Measurements from ENCODE around the gene PPP1R14B.

PPP1R14B gene

GRCh38 chr11:64196626-64197025 lies 50.1 kb downstream of the PPP1R14B start:
- no peak overlapping the region for H3K27ac ChIP-seq (replicated peaks)
- DNase-seq (ENCODE audit: low read depth in 1 of 2, low spot score in 1 of 2), result no peak
- H3K27me3 ChIP-seq (ENCODE audit: insufficient read depth, poor library complexity, severe bottlenecking), result no peaks in the 10 kb centered on the region
- H3K4me3 ChIP-seq (replicated peaks; ENCODE audit: insufficient read depth, low read length), result no peak overlapping the region
- TF ChIP-seq SPI1 (IDR thresholded peaks at IDR 0.05; ENCODE audit: borderline replicate concordance, low read depth) (no peak), POLR2AphosphoS5 (IDR thresholded peaks at IDR 0.05; ENCODE audit: low read depth) (no peak), GABPA (IDR thresholded peaks at IDR 0.05; ENCODE audit: low read depth) (no peak), CTCF (IDR thresholded peaks at IDR 0.05; ENCODE audit: insufficient read depth, low read length) (no peak)
- TF ChIP-seq, protein P1, sequence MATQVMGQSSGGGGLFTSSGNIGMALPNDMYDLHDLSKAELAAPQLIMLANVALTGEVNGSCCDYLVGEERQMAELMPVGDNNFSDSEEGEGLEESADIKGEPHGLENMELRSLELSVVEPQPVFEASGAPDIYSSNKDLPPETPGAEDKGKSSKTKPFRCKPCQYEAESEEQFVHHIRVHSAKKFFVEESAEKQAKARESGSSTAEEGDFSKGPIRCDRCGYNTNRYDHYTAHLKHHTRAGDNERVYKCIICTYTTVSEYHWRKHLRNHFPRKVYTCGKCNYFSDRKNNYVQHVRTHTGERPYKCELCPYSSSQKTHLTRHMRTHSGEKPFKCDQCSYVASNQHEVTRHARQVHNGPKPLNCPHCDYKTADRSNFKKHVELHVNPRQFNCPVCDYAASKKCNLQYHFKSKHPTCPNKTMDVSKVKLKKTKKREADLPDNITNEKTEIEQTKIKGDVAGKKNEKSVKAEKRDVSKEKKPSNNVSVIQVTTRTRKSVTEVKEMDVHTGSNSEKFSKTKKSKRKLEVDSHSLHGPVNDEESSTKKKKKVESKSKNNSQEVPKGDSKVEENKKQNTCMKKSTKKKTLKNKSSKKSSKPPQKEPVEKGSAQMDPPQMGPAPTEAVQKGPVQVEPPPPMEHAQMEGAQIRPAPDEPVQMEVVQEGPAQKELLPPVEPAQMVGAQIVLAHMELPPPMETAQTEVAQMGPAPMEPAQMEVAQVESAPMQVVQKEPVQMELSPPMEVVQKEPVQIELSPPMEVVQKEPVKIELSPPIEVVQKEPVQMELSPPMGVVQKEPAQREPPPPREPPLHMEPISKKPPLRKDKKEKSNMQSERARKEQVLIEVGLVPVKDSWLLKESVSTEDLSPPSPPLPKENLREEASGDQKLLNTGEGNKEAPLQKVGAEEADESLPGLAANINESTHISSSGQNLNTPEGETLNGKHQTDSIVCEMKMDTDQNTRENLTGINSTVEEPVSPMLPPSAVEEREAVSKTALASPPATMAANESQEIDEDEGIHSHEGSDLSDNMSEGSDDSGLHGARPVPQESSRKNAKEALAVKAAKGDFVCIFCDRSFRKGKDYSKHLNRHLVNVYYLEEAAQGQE (IDR thresholded peaks at IDR 0.05; ENCODE audit: insufficient replicate concordance, low read depth), result no peak
